ENCODE measurements around the gene AUTS2. TPM values are rescaled to one million over a fixed set of nuclear protein-coding genes. Genes with fewer than 3 reads are reported as not detected.
"Not testable (repeated sequence)": the region's sequence is repeated elsewhere in the genome, so short reads cannot be mapped to it uniquely, and the experiment has no call there.

Gene AUTS2
- total RNA-seq, 1 experiment from 2014 or later = 0.11 TPM

DNA sequence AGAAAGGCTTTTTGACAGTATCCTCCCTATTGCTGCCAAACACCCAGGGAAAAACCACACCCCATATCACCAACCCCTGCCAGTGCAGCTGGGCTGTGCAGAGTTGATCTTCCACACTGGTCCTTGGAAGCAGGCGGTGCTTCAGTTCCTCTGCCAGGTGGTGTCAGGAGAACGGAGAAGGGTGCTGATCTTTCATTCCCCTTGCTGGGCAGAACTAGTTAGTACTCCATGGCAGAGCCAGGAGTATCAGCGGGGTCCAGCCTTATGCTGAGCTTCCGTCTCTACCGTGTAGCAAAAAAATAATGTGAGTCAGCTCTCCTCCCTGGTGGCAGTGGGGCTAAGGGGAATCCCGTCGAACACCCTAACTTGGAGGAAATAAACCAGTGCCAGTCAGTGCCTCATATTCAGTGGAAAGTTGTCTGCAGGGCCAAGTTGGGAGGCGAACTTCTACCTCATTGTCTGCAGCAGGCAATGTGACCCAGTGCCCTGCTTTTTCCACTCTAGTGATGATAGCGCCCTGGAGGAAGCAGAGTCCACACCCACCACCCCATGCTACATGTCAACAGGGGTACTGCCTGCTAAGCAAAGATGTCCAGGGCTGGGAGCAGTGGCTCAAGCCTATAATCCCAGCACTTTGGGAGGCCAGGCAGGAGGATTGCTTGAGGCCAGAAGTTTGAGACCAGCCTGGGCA is 175.4 kb downstream of the AUTS2 start:
- no peak for DNase-seq (ENCODE audit: low read depth, low spot score)
- in situ Hi-C loops (cut with HindIII; ENCODE audit: low pct_unique_long_range_greater_than_20kb, low sequenced_read_pairs) = no loop called here

DNA sequence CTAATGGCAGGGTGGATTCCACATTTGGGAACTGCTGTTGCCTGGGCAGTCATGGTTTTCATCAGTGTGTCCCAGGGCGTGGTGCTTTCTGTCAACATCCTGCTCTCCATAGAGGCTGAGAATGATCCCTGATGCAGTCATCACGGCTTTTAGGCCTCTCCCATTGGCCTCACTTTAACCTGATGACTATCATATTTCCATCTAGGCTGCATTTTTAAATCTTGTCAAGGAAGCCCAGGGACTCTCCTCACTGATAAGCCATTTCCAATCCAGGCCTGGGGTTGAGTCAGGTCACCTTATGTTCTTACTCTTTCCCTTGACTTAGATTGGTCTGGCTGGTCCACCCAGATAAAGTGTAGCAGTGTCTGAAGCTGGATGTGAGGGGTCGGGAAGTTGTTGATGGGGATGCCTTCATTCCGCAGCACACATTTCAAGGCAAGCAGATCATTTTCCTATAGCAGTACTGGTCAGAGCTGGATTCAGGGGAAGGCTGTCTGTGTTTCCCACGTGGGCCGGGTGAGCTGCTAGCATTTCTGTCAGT is 177.0 kb downstream of the AUTS2 start:
- in situ Hi-C loops (cut with HindIII; ENCODE audit: low pct_unique_long_range_greater_than_20kb, low sequenced_read_pairs) = no loop called here
- DNase-seq (ENCODE audit: low read depth, low spot score) = no peak

DNA sequence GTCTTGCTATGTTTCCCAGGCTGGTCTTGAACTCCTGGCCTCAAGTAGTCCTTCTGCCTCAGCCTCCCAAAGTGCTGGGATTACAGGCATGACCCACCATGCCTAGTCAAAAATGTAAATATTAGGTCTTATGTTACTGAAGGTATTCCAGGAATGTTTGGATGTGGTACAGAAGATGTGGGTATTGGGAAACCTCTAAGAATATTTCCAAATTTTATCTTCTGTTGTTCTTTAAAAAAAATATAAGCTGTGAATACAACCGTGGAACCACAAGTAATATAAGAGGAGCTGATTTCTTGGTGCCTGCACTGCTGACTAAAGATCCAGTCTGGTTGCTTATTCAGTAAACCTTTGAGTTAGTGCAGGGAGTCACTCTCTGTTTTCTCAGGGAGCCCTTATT is 178.3 kb downstream of the AUTS2 start:
- no peak for DNase-seq (ENCODE audit: low read depth, low spot score)
- in situ Hi-C loops (cut with HindIII; ENCODE audit: low pct_unique_long_range_greater_than_20kb, low sequenced_read_pairs) = no loop called here

DNA sequence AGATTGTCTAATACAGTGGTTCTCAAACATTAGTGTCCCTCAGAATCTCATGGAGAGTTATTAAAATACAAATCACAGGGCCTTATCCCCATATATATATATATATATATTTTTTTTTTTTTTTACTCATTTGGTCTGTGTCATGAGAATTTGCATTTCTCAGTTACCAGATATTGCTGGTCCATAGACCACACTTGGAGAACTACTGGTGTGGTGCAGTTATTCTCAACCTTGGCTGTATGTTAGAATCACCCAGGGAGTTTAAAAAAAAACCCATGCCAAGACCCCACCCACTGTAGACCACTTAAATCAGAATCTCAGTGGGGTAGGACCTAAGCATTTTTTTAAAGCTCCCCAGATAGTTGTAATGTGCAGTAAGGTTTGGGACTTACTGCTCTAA is 179.9 kb downstream of the AUTS2 start:
- in situ Hi-C loops (cut with HindIII; ENCODE audit: low pct_unique_long_range_greater_than_20kb, low sequenced_read_pairs) = no loop called here
- DNase-seq (ENCODE audit: low read depth, low spot score) = no peak

DNA sequence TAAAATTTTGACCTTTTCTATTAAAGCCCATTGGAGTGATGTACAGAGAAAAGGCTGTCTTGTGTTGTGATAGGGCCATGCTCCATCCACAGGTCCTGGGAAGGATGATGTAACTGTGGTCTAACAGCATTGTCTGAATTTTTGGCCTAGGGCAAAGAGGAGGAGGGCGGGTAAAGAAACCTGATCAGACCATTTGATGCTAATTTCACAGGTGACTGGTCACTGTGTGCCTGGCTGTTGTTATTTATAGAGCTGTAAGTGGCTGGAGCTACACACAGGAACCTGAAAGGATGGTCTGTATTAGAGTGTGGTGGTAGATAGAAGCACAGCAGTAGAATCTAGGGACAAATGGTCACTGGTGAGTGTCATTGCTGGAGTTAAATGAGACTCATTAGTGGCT is 182.1 kb downstream of the AUTS2 start:
- in situ Hi-C loops (cut with HindIII; ENCODE audit: low pct_unique_long_range_greater_than_20kb, low sequenced_read_pairs) = no loop called here

DNA sequence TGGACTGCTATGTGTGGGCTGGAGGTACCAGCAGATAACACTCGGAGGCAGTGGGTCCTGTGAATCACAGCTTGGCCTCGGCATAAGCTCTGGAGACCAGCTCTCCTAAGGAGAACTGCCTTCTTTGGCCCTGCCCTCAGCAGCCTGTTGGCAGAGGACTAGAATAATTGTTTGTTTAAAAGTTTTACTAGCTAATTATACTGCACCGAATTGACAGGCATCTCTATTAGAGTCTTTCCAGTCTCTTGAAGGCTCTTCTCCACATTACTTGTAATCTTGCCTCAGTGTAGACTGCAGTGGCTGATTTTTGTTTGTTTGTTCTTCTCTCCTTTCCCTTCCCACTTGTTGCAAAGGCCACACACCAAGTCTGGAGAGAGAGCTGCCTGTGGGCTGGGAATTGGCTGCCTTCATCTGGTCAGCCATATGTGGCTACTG is 183.2 kb downstream of the AUTS2 start:
- in situ Hi-C loops (cut with HindIII; ENCODE audit: low pct_unique_long_range_greater_than_20kb, low sequenced_read_pairs) = no loop called here
- DNase-seq (ENCODE audit: low read depth, low spot score) = no peak

More for the DNA sequence above, 182.1 kb downstream of the AUTS2 start:
- no peak for DNase-seq (ENCODE audit: low read depth, low spot score)

DNA sequence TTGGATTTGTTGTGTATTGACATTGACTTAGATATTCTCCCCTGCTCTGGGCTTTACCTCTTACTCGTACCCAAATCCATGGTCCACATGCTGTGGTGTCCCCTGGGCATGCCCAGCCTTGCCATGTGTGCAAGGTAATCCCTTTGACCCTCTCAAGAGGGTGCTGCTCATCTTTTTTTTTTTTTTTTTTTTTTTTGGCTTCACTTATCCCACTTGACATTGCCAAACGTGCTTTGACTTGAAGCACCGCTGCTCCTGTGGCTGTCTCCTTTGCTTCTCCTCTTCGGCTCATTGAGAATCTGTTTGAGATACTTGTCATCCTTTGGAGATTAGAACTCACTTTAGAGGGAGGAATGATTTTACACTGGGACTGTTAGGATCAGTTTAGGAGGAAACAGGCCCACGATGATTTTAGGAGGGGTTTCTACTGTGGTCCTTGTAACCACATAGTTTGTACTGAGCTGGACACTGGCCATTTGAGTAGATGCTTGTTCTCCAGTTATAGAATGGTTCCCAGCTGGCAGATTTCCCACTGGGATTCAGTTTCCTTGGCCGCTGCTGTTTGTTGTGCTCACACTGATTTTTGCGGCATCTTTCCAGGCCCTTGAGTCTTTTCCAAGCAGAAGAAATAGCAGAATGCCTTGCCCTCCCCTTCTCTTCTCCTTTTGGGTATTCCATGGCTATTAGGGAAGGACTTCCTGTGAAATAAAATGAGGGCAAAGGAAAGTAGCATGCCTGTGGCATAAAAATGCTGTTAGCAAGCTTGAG is 184.8 kb downstream of the AUTS2 start:
- no peak for DNase-seq (ENCODE audit: low read depth, low spot score)
- in situ Hi-C loops (cut with HindIII; ENCODE audit: low pct_unique_long_range_greater_than_20kb, low sequenced_read_pairs) = no loop called here

DNA sequence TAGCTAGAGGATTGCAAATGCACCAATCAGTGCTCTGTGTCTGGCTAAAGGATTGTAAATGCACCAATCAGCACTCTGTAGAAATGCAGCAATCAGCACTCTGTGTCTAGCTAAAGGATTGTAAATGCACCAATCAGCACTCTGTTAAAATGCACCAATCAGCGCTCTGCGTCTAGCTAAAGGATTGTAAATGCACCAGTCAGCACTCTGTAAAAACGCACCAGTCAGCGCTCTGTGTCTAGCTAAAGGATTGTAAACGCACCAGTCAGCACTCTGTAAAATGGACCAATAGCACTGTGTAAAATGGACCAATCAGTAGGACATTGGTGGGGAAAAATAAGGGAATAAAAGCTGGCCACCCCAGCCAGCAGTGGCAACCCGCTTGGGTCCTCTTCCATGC is 187.9 kb downstream of the AUTS2 start:
- DNase-seq (ENCODE audit: low read depth, low spot score); in situ Hi-C loops (cut with HindIII; ENCODE audit: low pct_unique_long_range_greater_than_20kb, low sequenced_read_pairs): not testable (repeated sequence)

DNA sequence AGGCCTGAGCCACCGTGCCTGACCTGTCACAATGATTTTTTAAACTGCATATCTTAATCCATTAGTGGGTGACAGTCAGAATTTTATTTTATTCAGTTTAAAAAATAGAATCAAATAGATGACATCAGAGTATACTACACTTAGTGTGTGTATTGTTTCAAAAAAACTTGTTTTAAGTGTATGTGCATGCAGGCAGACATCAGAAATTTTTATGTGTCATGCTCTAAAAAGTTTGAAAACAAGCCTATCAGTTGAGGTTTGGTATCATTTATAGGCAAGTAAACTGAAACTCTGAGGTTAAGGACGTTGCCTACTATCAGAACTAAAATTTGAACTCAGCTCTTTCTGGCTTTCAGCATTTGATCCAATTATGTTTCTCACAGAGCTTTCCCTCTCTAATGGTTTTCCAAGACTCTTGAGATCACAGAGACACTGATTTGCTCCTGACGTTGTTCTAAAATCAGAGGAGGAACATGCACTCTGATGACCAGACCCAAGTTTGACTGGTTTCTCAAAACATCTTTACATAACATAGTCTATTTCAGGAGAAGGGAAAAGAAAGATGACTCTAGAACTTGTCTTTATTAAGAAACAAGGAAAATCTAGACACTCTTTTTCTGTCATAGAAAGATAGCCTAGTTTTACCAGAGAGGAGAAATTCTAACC is 188.6 kb downstream of the AUTS2 start:
- DNase-seq (ENCODE audit: low read depth, low spot score) = no peak
- in situ Hi-C loops (cut with HindIII; ENCODE audit: low pct_unique_long_range_greater_than_20kb, low sequenced_read_pairs) = no loop called here

DNA sequence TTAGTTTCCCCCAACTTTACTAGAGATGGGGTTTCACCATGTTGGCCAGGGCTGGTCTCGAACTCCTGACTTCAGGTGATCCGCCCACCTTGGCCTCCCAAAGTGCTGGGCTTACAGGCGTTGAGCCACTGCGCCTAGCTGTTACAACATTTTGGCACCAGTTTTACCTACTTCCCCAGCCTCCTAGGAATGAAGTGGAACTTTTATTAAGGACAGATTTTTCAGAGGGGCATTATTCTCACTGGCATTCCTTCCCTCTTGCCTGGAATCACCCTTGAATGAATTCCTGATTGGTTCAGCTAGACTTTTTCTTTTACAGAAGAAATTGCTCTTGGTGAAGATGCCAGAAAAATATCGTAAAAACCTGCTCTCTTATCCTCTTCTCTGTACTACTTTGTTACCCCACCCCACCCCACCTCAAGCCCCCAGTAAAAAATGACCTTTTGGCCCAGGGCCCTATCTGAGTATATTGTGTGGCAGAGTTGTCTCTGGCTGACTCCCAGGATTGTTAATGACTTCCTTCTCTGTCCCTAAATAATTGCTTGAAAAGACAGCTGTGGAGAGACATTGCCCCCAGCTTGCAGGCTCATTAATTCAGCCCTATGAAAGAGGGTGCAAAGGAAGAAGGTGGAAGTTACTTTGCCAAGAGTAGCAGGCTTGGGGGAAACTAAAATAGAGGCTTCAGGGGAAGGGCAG is 189.6 kb downstream of the AUTS2 start:
- no peak for DNase-seq (ENCODE audit: low read depth, low spot score)
- in situ Hi-C loops (cut with HindIII; ENCODE audit: low pct_unique_long_range_greater_than_20kb, low sequenced_read_pairs) = no loop called here

DNA sequence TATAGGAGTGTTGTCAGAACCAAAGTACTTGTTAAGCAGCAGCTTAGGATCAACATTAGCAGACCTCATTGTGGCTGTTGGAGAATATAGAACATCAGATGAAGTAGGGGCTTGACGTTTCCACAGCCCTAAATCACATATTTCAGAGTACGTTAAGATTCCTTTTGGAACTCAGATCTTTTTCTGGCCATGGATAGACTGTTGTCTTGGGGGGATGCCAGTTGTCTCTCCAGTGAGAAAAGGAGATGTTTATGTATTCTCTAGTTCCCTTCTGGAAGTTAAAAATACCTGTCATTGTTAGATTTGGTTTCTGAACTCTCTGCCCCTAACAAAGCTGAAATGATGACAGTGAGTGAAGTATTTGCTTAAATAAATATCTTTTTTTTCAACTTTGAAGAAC is 191.3 kb downstream of the AUTS2 start:
- in situ Hi-C loops (cut with HindIII; ENCODE audit: low pct_unique_long_range_greater_than_20kb, low sequenced_read_pairs) = no loop called here
- DNase-seq (ENCODE audit: low read depth, low spot score) = no peak

DNA sequence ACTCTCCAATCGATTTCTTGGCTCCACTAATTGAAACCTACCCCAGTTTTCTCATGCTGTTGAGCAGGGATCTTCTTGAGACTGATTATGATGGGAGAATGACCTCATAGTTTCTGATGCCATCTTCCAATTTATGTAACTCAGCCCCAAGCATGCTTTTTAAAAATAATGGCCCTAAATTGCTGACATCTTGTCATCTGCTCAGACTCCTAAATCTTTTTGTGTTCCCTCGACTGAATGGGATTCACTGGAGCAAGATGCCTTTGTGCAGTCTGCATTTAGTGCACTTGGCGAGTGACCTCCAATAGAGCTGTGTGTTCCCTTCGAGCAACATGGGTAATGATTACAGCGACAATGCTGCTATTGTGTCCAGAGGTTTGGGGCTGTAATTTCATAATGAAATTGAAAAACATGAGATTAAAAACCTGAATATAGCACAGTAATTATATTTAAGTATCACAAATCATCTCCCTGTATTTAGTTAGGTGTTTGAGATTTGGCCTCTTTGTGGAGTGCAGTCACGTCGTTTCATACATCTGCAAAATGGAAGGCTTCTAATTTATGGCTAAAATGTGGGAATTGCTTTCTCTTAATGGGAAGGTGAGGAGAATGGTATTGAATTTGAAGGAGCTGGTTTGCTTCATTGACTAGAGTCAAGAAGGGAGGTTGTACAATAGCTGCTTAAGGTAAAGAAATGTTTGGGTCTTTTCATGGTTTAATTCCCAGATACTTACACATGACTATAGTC is 192.9 kb downstream of the AUTS2 start:
- in situ Hi-C loops (cut with HindIII; ENCODE audit: low pct_unique_long_range_greater_than_20kb, low sequenced_read_pairs) = no loop called here
- DNase-seq (ENCODE audit: low read depth, low spot score) = no peak

DNA sequence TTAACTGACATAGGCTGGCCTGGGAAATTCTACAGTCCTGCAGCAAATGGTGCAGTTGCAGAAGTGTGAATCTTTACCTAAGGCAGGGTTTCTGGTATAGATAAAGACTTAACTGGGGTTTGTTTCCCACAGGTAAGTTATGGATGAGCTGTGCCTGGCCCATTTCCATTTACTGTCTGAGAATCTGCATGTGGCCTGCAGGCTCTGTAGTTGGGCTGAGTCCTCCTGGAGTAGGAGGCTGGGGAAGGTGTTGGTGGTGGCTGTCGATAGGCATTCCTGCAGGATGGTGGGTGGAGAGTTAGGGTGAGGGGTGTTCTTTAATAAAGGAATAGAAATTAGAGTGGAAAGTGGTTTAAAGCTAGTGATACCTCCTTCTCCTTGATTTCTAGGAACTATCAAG is 193.5 kb downstream of the AUTS2 start:
- no peak for DNase-seq (ENCODE audit: low read depth, low spot score)
- in situ Hi-C loops (cut with HindIII; ENCODE audit: low pct_unique_long_range_greater_than_20kb, low sequenced_read_pairs) = no loop called here

DNA sequence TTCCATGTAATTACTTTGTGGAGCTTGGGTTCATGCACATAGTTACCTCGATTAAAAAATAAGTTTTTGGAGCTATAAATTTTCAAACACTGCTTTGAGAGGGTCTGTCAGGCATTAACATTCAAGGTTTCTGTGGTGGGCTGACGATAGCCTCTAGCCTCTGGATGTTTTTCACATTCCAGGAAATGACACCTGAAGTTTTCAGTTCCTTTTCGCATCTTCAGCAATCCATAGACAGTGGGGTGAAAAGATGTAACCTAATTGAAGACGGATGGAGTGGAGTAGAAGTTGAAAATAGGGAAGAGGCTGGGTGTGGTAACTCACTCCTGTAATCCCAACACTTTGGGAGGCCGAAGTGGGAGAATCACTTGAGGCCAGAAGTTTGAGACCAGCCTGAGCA is 197.7 kb downstream of the AUTS2 start:
- in situ Hi-C loops (cut with HindIII; ENCODE audit: low pct_unique_long_range_greater_than_20kb, low sequenced_read_pairs) = no loop called here
- DNase-seq (ENCODE audit: low read depth, low spot score) = no peak

DNA sequence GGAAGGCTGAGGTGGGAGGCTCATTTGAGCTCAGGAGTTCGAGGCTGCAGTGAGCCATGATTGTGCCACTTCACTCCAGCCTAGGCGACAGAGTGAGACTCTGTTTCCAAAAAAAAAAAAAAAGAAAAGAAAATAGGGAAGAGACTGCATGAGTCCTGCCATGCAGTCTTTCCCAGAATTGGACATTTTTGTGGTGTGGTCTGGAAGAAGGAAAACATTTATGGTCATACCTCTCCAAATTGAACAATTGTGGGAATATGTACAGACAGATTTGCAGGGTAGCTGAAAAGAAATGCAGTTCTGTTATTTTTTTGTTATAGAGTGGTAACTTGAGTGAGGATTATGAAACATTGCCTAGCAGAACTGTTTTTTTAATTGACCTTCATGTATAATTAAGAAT is 198.1 kb downstream of the AUTS2 start:
- DNase-seq (ENCODE audit: low read depth, low spot score) = no peak
- in situ Hi-C loops (cut with HindIII; ENCODE audit: low pct_unique_long_range_greater_than_20kb, low sequenced_read_pairs) = no loop called here

DNA sequence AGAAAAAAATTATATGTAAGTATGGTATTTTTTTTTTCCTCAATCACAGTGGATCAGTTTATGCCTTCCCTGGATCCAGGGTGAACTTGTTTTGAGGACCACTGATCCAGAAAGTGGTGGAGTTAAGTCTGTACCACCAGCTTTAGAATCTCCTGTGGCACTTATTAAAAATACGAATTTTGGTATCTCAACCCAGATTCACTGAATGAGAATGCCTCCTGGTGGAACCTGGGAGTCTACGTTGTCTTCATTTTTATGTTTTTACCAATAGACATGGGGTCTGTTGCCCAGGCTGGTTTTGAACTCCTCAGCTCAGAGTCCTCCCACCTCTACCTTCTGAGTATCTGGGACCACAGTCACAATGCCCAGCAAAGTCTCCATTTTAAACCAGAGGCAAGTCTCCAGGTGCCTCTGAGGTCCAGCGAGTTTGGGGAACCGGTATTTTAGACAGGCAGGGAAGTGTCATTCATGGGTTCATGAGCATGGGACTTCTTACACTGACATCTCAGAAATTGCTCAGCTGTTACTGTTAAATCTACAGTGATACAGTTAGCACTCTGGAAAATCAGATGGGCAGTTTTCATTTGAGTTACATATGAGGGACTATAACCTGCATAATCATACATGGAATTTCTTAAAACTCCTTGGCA is 200.9 kb downstream of the AUTS2 start:
- DNase-seq (ENCODE audit: low read depth, low spot score) = no peak

DNA sequence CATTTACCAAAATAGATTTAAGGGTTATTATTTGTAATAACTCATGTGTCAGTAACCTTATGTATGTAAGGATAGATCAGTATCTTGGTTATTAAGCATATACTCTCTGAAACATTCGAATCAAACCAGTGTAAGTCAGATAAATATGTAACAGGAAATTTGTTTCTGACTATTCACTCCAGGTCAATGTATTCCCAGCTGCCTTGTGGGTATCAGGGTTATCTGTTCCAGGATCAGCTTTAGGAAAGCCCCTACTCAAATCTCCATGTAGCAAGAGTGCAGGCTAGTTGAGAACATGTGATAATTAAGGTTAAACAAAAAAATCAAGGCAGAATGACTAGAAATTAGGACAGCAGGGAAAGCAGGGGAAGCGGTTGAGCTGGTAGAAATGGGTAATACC is 201.7 kb downstream of the AUTS2 start:
- in situ Hi-C loops (cut with HindIII; ENCODE audit: low pct_unique_long_range_greater_than_20kb, low sequenced_read_pairs) = no loop called here
- no peak for DNase-seq (ENCODE audit: low read depth, low spot score)

More for the DNA sequence above, 200.9 kb downstream of the AUTS2 start:
- in situ Hi-C loops (cut with HindIII; ENCODE audit: low pct_unique_long_range_greater_than_20kb, low sequenced_read_pairs) = no loop called here
